Skeletal muscle satellite cell (primary cell): ENCODE measurements around the gene SMARCD2.
A peak's percentile ranks its signal among the peaks of the same experiment; 100 is the strongest.

ENCODE experiments used
- H3K27me3 ChIP-seq: 2 replicates; pipeline ENCODE4 v1.7.0; 2013; ENCODE audit warnings: low read length; ENCODE audit not compliant: control insufficient read depth, insufficient read depth
- H3K36me3 ChIP-seq: 2 replicates; pipeline ENCODE4 v1.7.0; 2013; ENCODE audit warnings: mild to moderate bottlenecking, control low read depth, low read length; ENCODE audit not compliant: insufficient read depth
- H3K4me1 ChIP-seq: 2 replicates; pipeline ENCODE4 v1.7.0; 2013; ENCODE audit warnings: low read length; ENCODE audit not compliant: control insufficient read depth, insufficient read depth
- H3K4me2 ChIP-seq: 2 replicates; pipeline ENCODE4 v1.7.0; 2013; ENCODE audit warnings: mild to moderate bottlenecking, low read length
- H3K4me3 ChIP-seq: 2 replicates; pipeline ENCODE4 v1.7.0; 2013; ENCODE audit warnings: low read length
- H3K9ac ChIP-seq: 2 replicates; pipeline ENCODE4 v1.7.0; 2013; ENCODE audit warnings: mild to moderate bottlenecking, low read depth, low read length, moderate library complexity
- H3K9me3 ChIP-seq: replicated peaks from 2 replicates; pipeline ENCODE4 v1.7.0; 2013; ENCODE audit warnings: mild to moderate bottlenecking, control low read depth, low read length

SMARCD2 gene

GRCh38 chr17:63827801-63828221 is 14.7 kb downstream of the SMARCD2 start:
- Histone ChIP-seq H3K4me1 (peaks cover 25% of the 10 kb centered on the region), H3K36me3 (peaks cover 70% of the 10 kb centered on the region)

GRCh38 chr17:63827002-63827800 is 15.3 kb downstream of the SMARCD2 start, which contains the start of the genes FTSJ3 and PSMC5:
TSS of gene FTSJ3 (minus strand) at chr17:63827663. CDS start at chr17:63826902, 761 bp downstream.
TSS of gene PSMC5 (plus strand) at chr17:63827431. CDS start at chr17:63827491, 60 bp downstream.
- Histone ChIP-seq H3K36me3 (peaks cover 70% of the 10 kb centered on the region), H3K9ac (peak within 1 kb of the TSS; percentile 92), H3K9me3 (no peaks in the 10 kb centered on the region), H3K4me2 (peak within 1 kb of the TSS; percentile 89), H3K27me3 (no peaks in the 10 kb centered on the region), H3K4me1 (peaks cover 25% of the 10 kb centered on the region), H3K4me3 (peak within 1 kb of the TSS; percentile 89)

More at GRCh38 chr17:63827801-63828221, 14.7 kb downstream of the SMARCD2 start:
- Histone ChIP-seq H3K9ac (peak overlapping the region; percentile 92), H3K27me3 (no peaks in the 10 kb centered on the region), H3K4me2 (peak overlapping the region; percentile 89), H3K4me3 (peak overlapping the region; percentile 89), H3K9me3 (no peaks in the 10 kb centered on the region)

DNA sequence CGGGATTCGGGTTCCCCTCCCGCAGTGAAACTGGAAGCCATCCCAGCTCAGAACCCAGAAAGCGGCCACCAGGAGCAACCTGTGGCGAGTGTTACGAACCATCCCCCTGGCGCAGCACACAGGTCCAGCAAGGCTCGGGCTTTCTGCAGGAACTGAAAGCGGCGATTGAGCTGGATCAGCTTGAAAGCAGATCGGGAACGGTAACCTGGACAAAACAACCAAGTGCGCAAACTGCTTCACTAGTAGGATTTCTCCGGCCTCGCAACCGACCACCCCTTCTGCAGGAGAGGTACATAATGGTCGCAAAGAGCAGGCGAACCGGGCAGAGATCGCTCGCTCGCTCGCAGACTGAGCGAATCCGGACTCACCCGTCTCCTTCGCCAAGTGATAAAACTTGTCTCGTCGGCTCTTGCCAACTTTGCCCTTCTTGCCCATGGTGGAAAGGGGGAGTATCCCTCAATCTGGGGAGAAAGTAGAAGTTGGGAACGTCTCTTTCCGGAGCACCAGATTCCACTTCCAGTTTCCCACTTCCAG is 15.9 kb downstream of the SMARCD2 start:
- H3K27me3 ChIP-seq = no peaks in the 10 kb centered on the region
- peak overlapping the region; percentile 89 for H3K4me2 ChIP-seq
- peaks cover 25% of the 10 kb centered on the region for H3K4me1 ChIP-seq
- H3K4me3 ChIP-seq = peak overlapping the region; percentile 89
- no peaks in the 10 kb centered on the region for H3K9me3 ChIP-seq
- peaks cover 70% of the 10 kb centered on the region for H3K36me3 ChIP-seq
- peak overlapping the region; percentile 92 for H3K9ac ChIP-seq

DNA sequence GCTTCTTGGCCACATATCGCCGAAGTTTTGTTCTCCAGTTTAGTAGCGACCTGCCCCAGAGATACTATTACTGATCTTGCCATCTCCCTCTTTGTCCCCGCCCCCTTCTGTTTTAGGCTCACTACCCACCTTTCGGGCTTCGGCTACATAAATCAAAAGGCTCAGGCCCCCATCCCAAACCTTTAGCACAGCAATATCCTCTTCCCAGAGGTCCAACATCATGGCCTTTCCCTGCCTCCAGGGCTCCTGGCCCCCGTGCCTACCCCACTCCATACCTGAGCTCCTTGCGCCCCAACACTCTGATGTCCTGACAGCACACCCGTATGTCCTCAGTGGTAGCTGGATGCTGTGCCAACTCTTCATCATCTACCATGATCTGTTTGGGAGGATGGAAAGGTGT is 18.1 kb downstream of the SMARCD2 start:
- Histone ChIP-seq H3K27me3 (no peaks in the 10 kb centered on the region), H3K9ac (no peak overlapping the region), H3K4me2 (no peak overlapping the region), H3K9me3 (no peaks in the 10 kb centered on the region), H3K36me3 (peaks cover 68% of the 10 kb centered on the region), H3K4me1 (peaks cover 23% of the 10 kb centered on the region), H3K4me3 (no peak overlapping the region)

DNA sequence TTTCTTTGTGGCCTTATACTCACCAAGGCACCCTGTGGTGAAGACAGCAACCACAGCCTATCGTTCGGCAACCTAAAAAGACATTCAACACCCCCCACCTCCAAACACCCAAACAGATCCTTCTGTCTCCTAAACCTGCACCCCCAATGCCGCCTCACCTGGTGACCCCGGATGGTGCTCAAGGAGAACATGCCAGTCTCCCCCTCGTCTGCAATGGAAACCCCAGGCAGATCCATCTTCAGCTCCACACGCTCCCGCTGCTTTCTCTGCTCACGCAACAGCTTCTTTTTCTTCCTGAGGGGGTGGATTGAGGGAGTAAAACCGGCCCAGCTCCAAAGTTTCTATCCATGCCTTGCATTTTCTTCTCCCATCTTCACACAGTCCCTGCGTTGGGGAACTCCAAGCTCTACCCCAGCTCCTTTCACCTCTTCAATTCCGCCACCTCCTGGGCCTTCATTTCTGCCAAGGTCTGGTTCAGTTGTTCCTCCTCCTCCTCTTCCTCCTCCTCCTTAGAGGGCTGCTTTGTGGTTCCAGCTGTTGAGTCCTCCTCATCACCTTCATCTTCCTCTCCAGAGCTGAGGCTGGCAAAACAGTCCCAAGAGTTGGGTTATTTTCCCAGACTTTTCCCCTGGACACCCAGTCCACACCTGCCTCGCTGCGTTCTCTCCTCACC is 18.7 kb downstream of the SMARCD2 start:
- Histone ChIP-seq H3K4me1 (peaks cover 18% of the 10 kb centered on the region), H3K27me3 (no peaks in the 10 kb centered on the region), H3K4me2 (no peak overlapping the region), H3K9ac (no peak overlapping the region), H3K36me3 (peaks cover 68% of the 10 kb centered on the region), H3K4me3 (no peak overlapping the region), H3K9me3 (no peaks in the 10 kb centered on the region)

DNA sequence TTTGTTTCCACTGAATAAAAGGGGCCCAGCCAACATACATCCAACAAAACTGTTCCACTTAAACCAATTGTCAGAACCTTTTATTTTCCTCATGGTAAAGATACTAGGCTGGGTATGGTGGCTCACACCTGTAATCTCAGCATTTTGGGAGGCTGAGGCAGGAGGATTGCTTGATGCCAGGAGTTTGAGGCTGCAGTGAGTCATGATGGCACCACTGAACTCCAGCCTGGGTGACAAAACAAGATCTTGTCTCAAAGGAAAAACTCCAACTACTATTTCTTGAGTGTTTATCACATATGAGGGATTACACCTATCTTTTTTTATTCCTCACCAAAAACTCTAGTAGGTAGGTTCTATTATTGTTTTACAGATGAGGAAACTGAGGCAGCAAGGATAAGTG is 19.9 kb downstream of the SMARCD2 start:
- Histone ChIP-seq H3K4me3 (no peak overlapping the region), H3K36me3 (peaks cover 79% of the 10 kb centered on the region), H3K4me2 (no peak overlapping the region), H3K9ac (no peak overlapping the region), H3K27me3 (no peaks in the 10 kb centered on the region), H3K9me3 (no peaks in the 10 kb centered on the region), H3K4me1 (peaks cover 10% of the 10 kb centered on the region)

DNA sequence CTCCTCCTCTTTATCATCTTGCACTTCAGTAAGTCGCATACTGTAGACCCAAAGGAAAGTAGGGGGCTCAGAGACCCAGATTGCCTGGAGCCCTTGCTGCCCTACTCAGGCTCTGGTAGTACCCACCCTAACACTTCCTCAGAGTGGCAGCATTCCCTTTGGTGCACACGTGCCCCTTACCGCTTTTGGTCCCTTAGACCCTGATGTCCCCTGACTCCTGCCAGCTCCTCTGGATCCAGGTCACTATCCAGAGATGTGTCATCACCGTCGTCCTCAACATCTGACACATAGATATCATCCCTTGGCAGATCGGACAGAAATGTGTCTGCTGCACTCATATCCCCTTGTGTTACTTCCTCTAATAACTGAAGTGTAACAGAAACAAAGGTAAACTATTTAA is 20.7 kb downstream of the SMARCD2 start:
- H3K4me1 ChIP-seq = peaks cover 12% of the 10 kb centered on the region
- no peak overlapping the region for H3K9ac ChIP-seq
- no peak overlapping the region for H3K4me3 ChIP-seq
- no peaks in the 10 kb centered on the region for H3K9me3 ChIP-seq
- no peak overlapping the region for H3K4me2 ChIP-seq
- no peaks in the 10 kb centered on the region for H3K27me3 ChIP-seq
- H3K36me3 ChIP-seq = peaks cover 86% of the 10 kb centered on the region

- no peak overlapping the region for H3K4me3 ChIP-seq
- H3K9me3 ChIP-seq = no peaks in the 10 kb centered on the region
- no peak overlapping the region for H3K4me2 ChIP-seq
- H3K9ac ChIP-seq = no peak overlapping the region
- peaks cover 93% of the 10 kb centered on the region for H3K36me3 ChIP-seq
- peaks cover 15% of the 10 kb centered on the region for H3K4me1 ChIP-seq
- no peaks in the 10 kb centered on the region for H3K27me3 ChIP-seq
Measured at GRCh38 chr17:63820963-63821561, 21.4 kb downstream of the SMARCD2 start.

DNA sequence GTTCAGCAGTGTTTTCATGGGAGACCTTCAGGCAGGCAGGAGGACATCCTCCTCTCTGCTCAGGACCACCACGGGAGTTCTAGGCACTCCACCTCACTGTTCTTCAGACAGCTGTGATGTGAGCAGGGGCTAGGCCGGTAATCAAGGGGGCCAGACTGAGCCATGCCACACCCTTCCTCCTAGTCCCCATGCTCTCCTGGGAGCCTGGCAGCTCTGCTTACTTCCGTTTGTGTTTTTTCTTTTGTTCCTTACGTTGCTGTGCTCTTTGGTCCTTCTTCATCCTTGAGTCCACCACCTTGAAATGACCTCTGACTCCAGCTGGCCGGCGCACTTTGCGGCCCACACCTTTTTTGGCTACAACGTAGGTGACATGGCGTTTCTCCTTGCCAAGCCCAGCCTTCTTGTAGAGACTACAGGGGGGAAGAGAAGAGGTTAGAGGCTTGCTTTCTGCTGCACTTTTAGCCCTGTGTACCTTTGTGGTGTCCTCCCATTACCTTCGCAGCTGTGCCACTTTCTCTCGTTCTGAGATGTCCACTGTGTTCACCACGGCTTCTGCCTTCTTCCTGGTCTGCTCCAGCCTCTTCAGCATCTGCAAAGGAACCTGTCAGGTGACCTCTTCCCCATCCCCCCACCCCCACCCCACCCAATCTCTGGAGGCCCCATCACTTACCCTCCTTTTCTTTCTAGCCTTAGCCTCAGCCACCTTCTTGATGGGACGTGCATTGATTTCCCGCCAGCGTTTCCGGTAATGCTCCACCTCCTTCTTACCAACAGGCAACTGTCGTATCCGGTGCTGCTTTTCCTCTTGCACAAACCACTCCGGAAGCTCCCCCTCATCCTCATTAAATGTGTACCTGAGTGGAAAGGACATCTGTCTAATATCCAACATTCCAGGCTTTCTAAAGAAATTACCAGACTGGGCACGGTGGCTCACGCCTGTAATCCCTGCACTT is 22.6 kb downstream of the SMARCD2 start:
- Histone ChIP-seq H3K4me1 (peaks cover 7% of the 10 kb centered on the region), H3K4me2 (no peak overlapping the region), H3K9ac (no peak overlapping the region), H3K27me3 (no peaks in the 10 kb centered on the region), H3K9me3 (no peaks in the 10 kb centered on the region), H3K4me3 (no peak overlapping the region), H3K36me3 (peaks cover 95% of the 10 kb centered on the region)

- Histone ChIP-seq H3K9ac (no peak overlapping the region), H3K4me3 (no peak overlapping the region), H3K4me2 (no peak overlapping the region), H3K9me3 (no peaks in the 10 kb centered on the region), H3K36me3 (peaks cover 93% of the 10 kb centered on the region), H3K27me3 (no peaks in the 10 kb centered on the region), H3K4me1 (peaks cover 7% of the 10 kb centered on the region)
Measured at GRCh38 chr17:63819131-63819530, 23.4 kb downstream of the SMARCD2 start.
